Measurements from ENCODE around the gene GZMM. TPM values are rescaled to one million over a fixed set of nuclear protein-coding genes. Genes with fewer than 3 reads are reported as not detected.

GZMM gene
- total and polyA plus RNA-seq, 7 donors = 0.11 to 0.23 (median 0.14) TPM; not detected in 4

GRCh38 chr19:498511-498891, 45.4 kb upstream of the GZMM start:
- peaks cover 0 to 34% (median 22%) of the 10 kb centered on the region in 3 donors for H3K27me3 ChIP-seq (ENCODE audit: insufficient read depth in 3 of 3, low read length in 2 of 3)
- no peaks in the 10 kb centered on the region for H3K36me3 ChIP-seq (ENCODE audit: insufficient read depth in 1 of 2, low read depth in 1 of 2)
- TF ChIP-seq, protein P1, sequence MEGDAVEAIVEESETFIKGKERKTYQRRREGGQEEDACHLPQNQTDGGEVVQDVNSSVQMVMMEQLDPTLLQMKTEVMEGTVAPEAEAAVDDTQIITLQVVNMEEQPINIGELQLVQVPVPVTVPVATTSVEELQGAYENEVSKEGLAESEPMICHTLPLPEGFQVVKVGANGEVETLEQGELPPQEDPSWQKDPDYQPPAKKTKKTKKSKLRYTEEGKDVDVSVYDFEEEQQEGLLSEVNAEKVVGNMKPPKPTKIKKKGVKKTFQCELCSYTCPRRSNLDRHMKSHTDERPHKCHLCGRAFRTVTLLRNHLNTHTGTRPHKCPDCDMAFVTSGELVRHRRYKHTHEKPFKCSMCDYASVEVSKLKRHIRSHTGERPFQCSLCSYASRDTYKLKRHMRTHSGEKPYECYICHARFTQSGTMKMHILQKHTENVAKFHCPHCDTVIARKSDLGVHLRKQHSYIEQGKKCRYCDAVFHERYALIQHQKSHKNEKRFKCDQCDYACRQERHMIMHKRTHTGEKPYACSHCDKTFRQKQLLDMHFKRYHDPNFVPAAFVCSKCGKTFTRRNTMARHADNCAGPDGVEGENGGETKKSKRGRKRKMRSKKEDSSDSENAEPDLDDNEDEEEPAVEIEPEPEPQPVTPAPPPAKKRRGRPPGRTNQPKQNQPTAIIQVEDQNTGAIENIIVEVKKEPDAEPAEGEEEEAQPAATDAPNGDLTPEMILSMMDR (IDR thresholded peaks at IDR 0.05) = no peak
- DNase-seq (peak in 1 of 2 donors; percentile 4), ATAC-seq (no peak)
- intact Hi-C loops (cut with DNase I) = no loop called here
- no peaks in the 10 kb centered on the region for H3K4me1 ChIP-seq
- WGBS, 3 donors = 14 to 23% (median 18%) methylated on average over 12 to 26 of the region's 26 CpGs
- H3K4me3 ChIP-seq = no peak overlapping the region
- no peaks in the 10 kb centered on the region for H3K9me3 ChIP-seq
- no peak overlapping the region for H3K27ac ChIP-seq

- ATAC-seq = no peak
- intact Hi-C loops (cut with DNase I) = no loop called here
- DNase-seq = peak in 1 of 2 donors; percentile 5
- H3K4me3 ChIP-seq = no peak overlapping the region
- no peak overlapping the region for H3K27ac ChIP-seq
- TF ChIP-seq, protein P1 (IDR thresholded peaks at IDR 0.05) = no peak
- peaks cover 0 to 34% (median 22%) of the 10 kb centered on the region in 3 donors for H3K27me3 ChIP-seq (ENCODE audit: insufficient read depth in 3 of 3, low read length in 2 of 3)
- 68 to 75% (median 74%) methylated on average over 31 of the region's 31 CpGs for WGBS, 3 donors
- no peaks in the 10 kb centered on the region for H3K9me3 ChIP-seq
- H3K4me1 ChIP-seq = no peaks in the 10 kb centered on the region
- no peaks in the 10 kb centered on the region for H3K36me3 ChIP-seq (ENCODE audit: insufficient read depth in 1 of 2, low read depth in 1 of 2)
Measured at GRCh38 chr19:498977-499623, 44.8 kb upstream of the GZMM start.

DNA sequence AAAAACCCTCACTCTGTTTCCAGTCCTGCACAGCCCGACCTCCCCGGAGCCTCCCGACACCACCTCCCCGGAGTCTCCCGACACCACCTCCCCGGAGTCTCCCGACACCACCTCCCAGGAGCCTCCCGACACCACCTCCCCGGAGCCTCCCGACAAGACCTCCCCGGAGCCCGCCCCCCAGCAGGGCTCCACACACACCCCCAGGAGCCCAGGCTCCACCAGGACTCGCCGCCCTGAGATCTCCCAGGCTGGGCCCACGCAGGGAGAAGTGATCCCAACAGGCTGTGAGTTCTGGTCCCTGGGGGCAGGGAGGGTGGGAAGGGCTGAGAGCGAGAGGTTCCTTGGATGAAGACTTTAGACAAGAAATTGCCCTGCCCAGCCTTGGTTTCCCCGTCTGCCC, 42.2 kb upstream of the GZMM start:
- WGBS, 3 donors = 78 to 81% (median 80%) methylated on average over 17 of the region's 17 CpGs
- peaks cover 4% of the 10 kb centered on the region for H3K4me1 ChIP-seq
- peaks cover 0 to 18% (median 14%) of the 10 kb centered on the region in 3 donors for H3K27me3 ChIP-seq (ENCODE audit: insufficient read depth in 3 of 3, low read length in 2 of 3)
- TF ChIP-seq, protein P1 (IDR thresholded peaks at IDR 0.05) = no peak
- H3K27ac ChIP-seq = no peak overlapping the region
- no peaks in the 10 kb centered on the region for H3K9me3 ChIP-seq
- DNase-seq (peak; percentile 4 to 23), ATAC-seq (no peak)
- H3K36me3 ChIP-seq (ENCODE audit: insufficient read depth in 1 of 2, low read depth in 1 of 2) = no peaks in the 10 kb centered on the region
- H3K4me3 ChIP-seq = no peak overlapping the region
- intact Hi-C loops (cut with DNase I) = no loop called here

DNA sequence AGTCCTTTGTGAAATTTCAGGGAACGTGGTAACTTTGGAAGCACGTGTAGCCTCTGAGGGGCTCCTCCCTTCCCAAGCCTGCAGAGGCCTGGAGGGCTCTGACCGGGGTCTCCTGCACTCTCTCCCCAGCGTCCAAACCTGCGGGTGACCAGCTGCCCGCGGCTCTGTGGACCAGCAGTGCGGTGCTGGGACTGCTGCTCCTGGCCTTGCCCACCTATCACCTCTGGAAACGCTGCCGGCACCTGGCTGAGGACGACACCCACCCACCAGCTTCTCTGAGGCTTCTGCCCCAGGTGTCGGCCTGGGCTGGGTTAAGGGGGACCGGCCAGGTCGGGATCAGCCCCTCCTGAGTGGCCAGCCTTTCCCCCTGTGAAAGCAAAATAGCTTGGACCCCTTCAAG, 39.2 kb upstream of the GZMM start:
- H3K4me3 ChIP-seq = no peak overlapping the region
- H3K9me3 ChIP-seq = no peaks in the 10 kb centered on the region
- no peak for ATAC-seq
- peaks cover 14% of the 10 kb centered on the region for H3K4me1 ChIP-seq
- peak in 1 of 2 donors; percentile 10 for DNase-seq
- WGBS, 3 donors = 84 to 88% (median 86%) methylated on average over 14 of the region's 14 CpGs
- intact Hi-C loops (cut with DNase I) = no loop called here
- H3K27me3 ChIP-seq (ENCODE audit: insufficient read depth in 3 of 3, low read length in 2 of 3) = peaks cover 0 to 2% (median 0%) of the 10 kb centered on the region in 3 donors
- TF ChIP-seq, protein P1 (IDR thresholded peaks at IDR 0.05) = no peak
- no peak overlapping the region for H3K27ac ChIP-seq
- peaks cover 0 to 5% of the 10 kb centered on the region in 2 donors for H3K36me3 ChIP-seq (ENCODE audit: insufficient read depth in 1 of 2, low read depth in 1 of 2)
